ENCODE measurements around the gene C4orf54. TPM values are rescaled to one million over a fixed set of nuclear protein-coding genes. Genes with fewer than 3 reads are reported as not detected.
A peak's percentile ranks its signal among the peaks of the same experiment; 100 is the strongest.

The C4orf54 gene
- total RNA-seq, 2 experiments from 2014 or later = not detected

DNA sequence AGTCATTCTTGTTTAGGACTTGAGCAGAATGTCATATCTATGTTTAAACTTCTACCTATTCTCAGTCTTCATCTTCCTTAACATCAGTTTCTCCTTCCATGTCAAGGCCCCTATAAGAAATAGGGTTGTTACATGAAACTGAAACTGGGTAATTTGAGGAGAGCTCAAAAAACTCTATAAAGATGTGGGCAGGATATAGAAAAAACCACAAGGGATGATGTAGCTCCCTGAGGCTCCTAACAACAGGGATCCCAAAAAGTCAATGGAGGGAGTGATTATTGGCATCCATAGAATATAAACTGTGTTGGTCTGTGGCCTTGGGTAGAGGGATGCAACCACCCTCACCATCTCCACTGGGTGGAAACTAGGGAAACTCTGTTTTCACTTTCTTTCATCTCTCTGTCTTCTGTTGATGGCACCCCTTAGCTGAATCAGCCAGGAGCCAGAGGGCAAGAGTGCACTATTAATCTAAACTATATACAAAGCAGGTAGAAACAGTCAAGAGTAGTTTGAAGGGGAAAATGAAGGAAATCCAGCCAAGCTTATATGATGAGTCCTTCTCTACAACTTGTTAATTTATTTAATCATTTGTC is 27.6 kb downstream of the C4orf54 start:
- no peak overlapping the region for H3K4me3 Mint-ChIP-seq
- peaks cover 16% of the 10 kb centered on the region for H3K27me3 Mint-ChIP-seq

GRCh38 chr4:99628040-99628439 is 29.6 kb downstream of the C4orf54 start:
- CTCF ChIA-PET = no interaction called here
- H3K4me1 Mint-ChIP-seq = peaks cover 22% of the 10 kb centered on the region
- no peaks in the 10 kb centered on the region for H3K36me3 Mint-ChIP-seq (ENCODE audit: low read depth)
- peaks cover 14% of the 10 kb centered on the region for H3K27me3 Mint-ChIP-seq
- DNase-seq = no peak
- H3K27ac Mint-ChIP-seq = no peak overlapping the region
- no peaks in the 10 kb centered on the region for H3K9me3 Mint-ChIP-seq
- no peak overlapping the region for H3K4me3 Mint-ChIP-seq
- POLR2A ChIA-PET = no interaction called here

More for the DNA sequence above, 27.6 kb downstream of the C4orf54 start:
- Mint-ChIP-seq H3K4me1 (peaks cover 13% of the 10 kb centered on the region), H3K36me3 (ENCODE audit: low read depth) (no peaks in the 10 kb centered on the region), H3K27ac (no peak overlapping the region), H3K9me3 (no peaks in the 10 kb centered on the region)
- POLR2A ChIA-PET = no interaction called here
- no peak for DNase-seq
- CTCF ChIA-PET = interaction anchor here (1.5 kb wide), 1 partner anchor 175 kb away, joined by 3 read pairs; no protein-coding TSS in a partner anchor

- peaks cover 21% of the 10 kb centered on the region for H3K4me1 Mint-ChIP-seq
- no peak overlapping the region for H3K27ac Mint-ChIP-seq
- H3K4me3 Mint-ChIP-seq = no peak overlapping the region
- DNase-seq = no peak
- CTCF ChIA-PET = no interaction called here
- POLR2A ChIA-PET = no interaction called here
- H3K27me3 Mint-ChIP-seq = peaks cover 2% of the 10 kb centered on the region
- no peaks in the 10 kb centered on the region for H3K36me3 Mint-ChIP-seq (ENCODE audit: low read depth)
- H3K9me3 Mint-ChIP-seq = no peaks in the 10 kb centered on the region
Measured at GRCh38 chr4:99625369-99625768, 32.3 kb downstream of the C4orf54 start.

DNA sequence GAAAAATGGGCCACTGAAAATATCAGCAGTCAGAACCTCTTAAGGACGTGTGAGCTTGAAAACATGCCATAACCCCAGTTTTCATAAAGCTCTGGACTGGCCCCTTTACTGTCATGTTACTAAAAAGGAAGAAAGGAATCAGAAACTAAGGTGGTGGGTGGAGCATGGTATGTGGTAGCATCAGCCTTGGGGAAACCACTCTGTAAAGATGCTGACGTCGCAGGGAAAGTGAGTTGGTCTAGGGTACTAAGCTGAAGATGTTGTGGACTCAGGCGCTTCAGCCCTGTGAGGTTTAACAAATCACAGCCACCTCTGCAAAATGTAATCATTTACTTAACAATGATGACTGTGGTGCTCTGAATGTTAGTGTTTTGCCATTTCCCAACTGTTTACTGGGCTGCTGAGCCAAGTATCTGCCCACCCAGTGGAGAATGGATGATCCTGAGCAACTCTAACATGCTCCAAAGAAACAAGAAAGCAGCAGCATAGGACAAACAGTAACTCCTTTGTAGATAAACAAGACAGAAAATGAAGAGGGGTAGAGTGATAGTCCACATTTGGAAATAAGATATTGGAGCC is 33.4 kb downstream of the C4orf54 start:
- Mint-ChIP-seq H3K4me3 (no peak overlapping the region), H3K36me3 (ENCODE audit: low read depth) (no peaks in the 10 kb centered on the region), H3K4me1 (peaks cover 9% of the 10 kb centered on the region), H3K9me3 (no peaks in the 10 kb centered on the region), H3K27me3 (peaks cover 2% of the 10 kb centered on the region), H3K27ac (no peak overlapping the region)
- CTCF ChIA-PET = interaction anchor here (0.7 to 1.2 kb wide), 2 partner anchors 23 to 46 kb away, joined by 4 to 5 read pairs; no protein-coding TSS in a partner anchor
- POLR2A ChIA-PET = no interaction called here
- peak; percentile 11 for DNase-seq

DNA sequence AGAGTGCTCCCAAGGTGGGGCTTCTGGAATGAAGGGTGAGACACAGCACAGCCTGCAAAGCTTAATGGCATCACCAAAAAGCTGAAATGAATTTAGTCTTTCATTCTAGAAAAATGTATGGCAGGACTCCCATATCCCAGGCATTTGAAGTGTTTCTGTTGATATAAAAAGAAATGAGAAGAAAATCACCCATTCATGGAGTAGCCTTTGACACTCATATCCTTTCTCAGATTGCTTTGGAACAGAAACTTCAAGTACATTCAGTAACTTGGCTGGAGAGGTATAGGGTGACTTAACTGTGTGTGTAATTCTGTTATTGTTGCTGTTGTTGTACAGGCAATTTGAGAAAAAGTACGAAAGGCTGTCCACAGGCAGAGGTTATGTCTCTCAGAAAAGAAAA is 35.3 kb downstream of the C4orf54 start:
- Mint-ChIP-seq H3K4me3 (no peak overlapping the region), H3K27me3 (peaks cover 6% of the 10 kb centered on the region), H3K4me1 (peaks cover 9% of the 10 kb centered on the region), H3K9me3 (no peaks in the 10 kb centered on the region), H3K36me3 (ENCODE audit: low read depth) (no peaks in the 10 kb centered on the region), H3K27ac (no peak overlapping the region)
- CTCF ChIA-PET = no interaction called here
- no peak for DNase-seq
- POLR2A ChIA-PET = no interaction called here

GRCh38 chr4:99617374-99617773 is 40.3 kb downstream of the C4orf54 start:
- Mint-ChIP-seq H3K4me1 (no peaks in the 10 kb centered on the region), H3K9me3 (no peaks in the 10 kb centered on the region), H3K27me3 (peaks cover 11% of the 10 kb centered on the region), H3K36me3 (ENCODE audit: low read depth) (no peaks in the 10 kb centered on the region), H3K27ac (no peak overlapping the region), H3K4me3 (no peak overlapping the region)
- POLR2A ChIA-PET = no interaction called here
- CTCF ChIA-PET = interaction anchor here (1.8 kb wide), 1 partner anchor 19 kb away, joined by 4 read pairs; no protein-coding TSS in a partner anchor
- no peak for DNase-seq

DNA sequence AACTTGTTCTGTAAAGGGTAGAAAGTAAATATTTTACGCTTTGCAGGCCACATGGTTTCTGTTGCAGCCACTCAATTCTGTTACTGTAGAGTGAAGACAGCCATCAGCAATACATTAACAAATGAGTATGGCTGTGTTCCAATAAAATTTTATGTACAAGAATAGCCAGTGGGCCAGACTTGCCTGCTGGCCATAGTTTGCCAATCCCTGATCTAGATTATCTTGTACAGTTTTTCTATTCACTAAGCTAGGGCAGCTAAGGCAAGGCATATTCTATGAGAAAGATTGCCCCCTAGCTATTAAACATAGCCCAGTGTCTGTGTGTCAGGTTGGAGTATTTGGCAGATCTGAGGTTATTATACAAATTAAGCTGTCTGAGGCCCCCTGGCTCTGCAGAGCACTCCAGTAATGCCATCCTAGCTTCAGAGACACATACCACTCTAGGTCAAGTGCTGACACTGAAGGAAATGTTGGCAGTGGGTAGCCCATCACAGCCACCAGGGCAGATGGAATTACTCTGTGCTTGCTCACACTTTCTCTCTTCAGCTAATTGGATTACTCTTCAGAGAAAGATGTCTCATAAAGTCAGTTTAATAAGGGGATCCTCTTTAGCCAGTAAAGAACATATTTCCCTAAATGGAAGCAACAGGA is 42.3 kb downstream of the C4orf54 start:
- POLR2A ChIA-PET = no interaction called here

DNA sequence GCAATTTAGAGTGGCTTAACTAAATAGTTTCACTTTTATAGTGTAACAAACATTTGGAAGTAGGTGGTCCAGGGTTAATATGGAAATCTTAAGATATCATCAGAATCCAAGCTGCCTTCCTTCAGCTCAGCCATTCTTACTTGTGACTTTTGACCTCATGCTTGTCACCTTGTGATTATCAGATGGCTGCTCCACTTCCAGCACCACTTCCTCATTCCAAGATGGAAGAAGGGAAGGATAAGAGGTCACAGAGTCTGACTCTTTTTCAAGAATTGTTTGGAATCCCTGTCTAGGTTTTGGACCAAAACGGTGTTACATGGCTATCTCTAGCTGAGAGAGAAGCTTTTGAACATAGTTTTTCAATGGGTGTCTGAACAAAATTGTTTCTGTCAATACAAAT is 43.1 kb downstream of the C4orf54 start:
- no peak for DNase-seq
- Mint-ChIP-seq H3K27me3 (peaks cover 19% of the 10 kb centered on the region), H3K4me1 (no peaks in the 10 kb centered on the region), H3K27ac (no peak overlapping the region), H3K9me3 (no peaks in the 10 kb centered on the region), H3K36me3 (ENCODE audit: low read depth) (no peaks in the 10 kb centered on the region), H3K4me3 (no peak overlapping the region)
- POLR2A ChIA-PET = no interaction called here
- CTCF ChIA-PET = interaction anchor here (1.2 kb wide), 1 partner anchor 34 kb away, joined by 3 read pairs; no protein-coding TSS in a partner anchor

More for the DNA sequence above, 42.3 kb downstream of the C4orf54 start:
- H3K9me3 Mint-ChIP-seq = no peaks in the 10 kb centered on the region
- DNase-seq = no peak
- H3K27me3 Mint-ChIP-seq = peaks cover 16% of the 10 kb centered on the region
- CTCF ChIA-PET = interaction anchor here (0.7 to 1.8 kb wide), 3 partner anchors 21 to 80 kb away, joined by 3 to 5 read pairs (median 4); no protein-coding TSS in a partner anchor
- H3K27ac Mint-ChIP-seq = no peak overlapping the region
- H3K4me1 Mint-ChIP-seq = no peaks in the 10 kb centered on the region
- H3K4me3 Mint-ChIP-seq = no peak overlapping the region
- no peaks in the 10 kb centered on the region for H3K36me3 Mint-ChIP-seq (ENCODE audit: low read depth)

DNA sequence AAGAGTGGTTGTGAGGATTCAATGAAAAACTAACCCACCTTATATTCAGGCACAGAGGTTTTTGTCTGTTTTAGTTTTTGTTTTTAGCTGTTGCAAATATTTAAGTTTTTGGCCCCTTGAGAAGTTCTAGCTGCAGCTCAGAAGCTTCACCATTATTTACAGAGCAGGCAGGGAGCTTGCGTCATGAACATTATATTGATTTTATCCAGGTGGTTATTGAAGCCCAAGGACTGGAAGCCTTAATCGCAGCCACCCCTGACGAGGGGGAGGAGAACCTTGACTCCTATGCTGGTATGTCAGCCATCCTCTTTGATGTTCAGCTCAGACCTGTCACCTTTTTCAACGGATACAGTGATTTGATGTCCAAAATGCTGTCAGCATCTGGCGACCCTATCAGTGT is 44.9 kb downstream of the C4orf54 start:
- Mint-ChIP-seq H3K4me1 (no peaks in the 10 kb centered on the region), H3K4me3 (no peak overlapping the region), H3K36me3 (ENCODE audit: low read depth) (no peaks in the 10 kb centered on the region), H3K27me3 (peaks cover 16% of the 10 kb centered on the region), H3K27ac (no peak overlapping the region), H3K9me3 (no peaks in the 10 kb centered on the region)
- no peak for DNase-seq
- POLR2A ChIA-PET = no interaction called here
- CTCF ChIA-PET = no interaction called here

- ChIA-PET POLR2A (no interaction called here), CTCF (no interaction called here)
- no peak for DNase-seq
- no peaks in the 10 kb centered on the region for H3K4me1 Mint-ChIP-seq
- no peak overlapping the region for H3K27ac Mint-ChIP-seq
- no peaks in the 10 kb centered on the region for H3K9me3 Mint-ChIP-seq
- no peak overlapping the region for H3K4me3 Mint-ChIP-seq
- H3K27me3 Mint-ChIP-seq = peaks cover 16% of the 10 kb centered on the region
- H3K36me3 Mint-ChIP-seq (ENCODE audit: low read depth) = no peaks in the 10 kb centered on the region
Measured at GRCh38 chr4:99612281-99612680, 45.3 kb downstream of the C4orf54 start.

GRCh38 chr4:99610605-99611175 is 46.9 kb downstream of the C4orf54 start:
- Mint-ChIP-seq H3K9me3 (no peaks in the 10 kb centered on the region), H3K27me3 (peaks cover 17% of the 10 kb centered on the region), H3K4me1 (no peaks in the 10 kb centered on the region), H3K4me3 (no peak overlapping the region), H3K27ac (no peak overlapping the region), H3K36me3 (ENCODE audit: low read depth) (no peaks in the 10 kb centered on the region)
- CTCF ChIA-PET = no interaction called here
- POLR2A ChIA-PET = no interaction called here
- no peak for DNase-seq

DNA sequence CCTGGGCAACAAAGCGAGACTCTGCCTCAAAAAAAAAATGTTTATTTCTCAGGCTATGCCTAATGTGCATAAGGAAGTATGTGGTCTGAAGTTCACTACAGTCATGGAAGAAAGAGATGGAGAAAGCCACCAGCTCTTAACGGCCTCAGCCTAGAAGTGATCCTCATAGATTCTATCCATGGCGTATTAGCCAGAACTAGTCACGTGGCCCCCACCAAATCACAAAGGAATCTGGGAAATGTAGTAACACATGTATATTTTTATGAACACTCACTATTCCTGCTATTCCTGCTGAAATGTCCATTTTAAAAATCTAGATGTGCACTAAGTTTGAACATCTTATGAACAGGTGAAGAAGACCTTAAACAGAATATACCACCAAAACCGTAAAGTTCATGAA is 49.2 kb downstream of the C4orf54 start:
- H3K36me3 Mint-ChIP-seq (ENCODE audit: low read depth) = no peaks in the 10 kb centered on the region
- H3K27ac Mint-ChIP-seq = no peak overlapping the region
- DNase-seq = no peak
- CTCF ChIA-PET = no interaction called here
- peaks cover 29% of the 10 kb centered on the region for H3K27me3 Mint-ChIP-seq
- POLR2A ChIA-PET = no interaction called here
- no peaks in the 10 kb centered on the region for H3K9me3 Mint-ChIP-seq
- no peak overlapping the region for H3K4me3 Mint-ChIP-seq
- H3K4me1 Mint-ChIP-seq = no peaks in the 10 kb centered on the region

Measured in activated CD4-positive, alpha-beta T cell treated with anti-CD3 and anti-CD28 coated beads, Interleukin-2, amount 10 ng/mL, durations not matched to agents 7 days and 5 days (primary cell).